Measurements from ENCODE around the gene HIVEP3.

GRCh38 chr1:41799723-41800122 lies 119.0 kb downstream of the HIVEP3 start:
- TF ChIP-seq CTCF (IDR thresholded peaks at IDR 0.05) (no peak), EZH2 (IDR thresholded peaks at IDR 0.05; ENCODE audit: borderline replicate concordance, insufficient read depth, low read depth, low read length, poor library complexity, severe bottlenecking) (no peak)
